ENCODE data around the gene NMRAL1.
A peak's percentile ranks its signal among the peaks of the same experiment; 100 is the strongest.

Gene NMRAL1

DNA sequence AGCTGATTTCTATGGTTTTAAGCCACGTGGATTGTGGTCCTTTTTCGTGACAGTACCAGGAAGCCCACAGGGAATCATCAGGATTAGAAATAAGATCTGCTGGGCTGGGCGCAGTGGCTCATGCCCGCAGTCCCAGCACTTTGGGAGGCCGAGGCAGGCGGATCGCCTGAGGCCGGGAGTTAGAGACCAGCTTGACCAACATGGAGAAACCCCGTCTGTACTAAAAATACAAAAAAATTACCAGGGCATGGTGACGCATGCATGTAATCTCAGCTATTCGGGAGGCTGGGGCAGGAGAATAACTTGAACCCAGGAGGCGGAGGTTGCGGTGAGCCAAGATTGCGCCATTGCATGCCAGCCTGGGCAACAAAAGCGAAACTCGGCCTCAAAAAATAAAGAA lies 6.5 kb downstream of the NMRAL1 start:
- no peak for DNase-seq (ENCODE audit: low read depth in 4 of 4, low spot score in 1 of 4)

DNA sequence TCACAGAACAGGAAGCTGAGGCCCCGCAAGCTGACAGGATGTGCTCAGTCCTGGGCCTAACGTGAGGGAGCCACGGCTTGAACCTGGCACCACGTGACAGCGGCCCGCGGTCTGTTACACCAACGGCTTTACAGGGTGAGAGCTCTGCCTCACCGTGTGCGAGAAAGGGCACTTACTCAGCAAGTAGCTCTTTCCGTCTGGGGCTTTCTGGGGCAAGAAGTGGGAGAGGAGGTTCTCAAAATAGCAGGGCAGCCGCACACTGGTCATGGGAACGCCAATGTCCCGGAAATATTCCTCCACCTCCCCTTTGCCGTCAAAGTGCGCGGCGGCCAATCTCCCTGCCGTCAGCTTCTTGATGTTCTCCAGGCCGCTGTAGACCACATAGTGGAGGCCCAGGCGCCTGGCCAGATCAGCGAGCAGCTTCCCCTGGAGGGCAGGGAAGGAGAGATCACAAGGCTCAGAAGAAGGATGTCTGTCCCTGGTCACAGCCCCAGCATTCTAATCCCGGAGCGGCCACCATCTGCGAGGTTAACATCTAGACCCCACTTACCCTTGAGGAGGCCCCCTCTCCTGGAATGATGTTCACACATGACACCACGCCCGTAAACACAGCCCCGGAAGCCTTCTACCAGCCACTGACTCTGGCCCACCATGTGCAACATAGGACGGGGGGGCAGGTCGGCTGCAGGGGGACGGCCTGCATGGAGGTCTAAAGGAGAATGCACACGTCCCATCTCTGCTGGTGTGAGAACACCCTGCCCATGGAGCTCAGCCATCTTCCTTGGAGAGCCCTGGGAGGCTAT lies 8.2 kb downstream of the NMRAL1 start:
- peak in 3 of 4 experiments; percentile 9 to 24 (median 15) for DNase-seq (ENCODE audit: low read depth in 4 of 4, low spot score in 1 of 4)

DNA sequence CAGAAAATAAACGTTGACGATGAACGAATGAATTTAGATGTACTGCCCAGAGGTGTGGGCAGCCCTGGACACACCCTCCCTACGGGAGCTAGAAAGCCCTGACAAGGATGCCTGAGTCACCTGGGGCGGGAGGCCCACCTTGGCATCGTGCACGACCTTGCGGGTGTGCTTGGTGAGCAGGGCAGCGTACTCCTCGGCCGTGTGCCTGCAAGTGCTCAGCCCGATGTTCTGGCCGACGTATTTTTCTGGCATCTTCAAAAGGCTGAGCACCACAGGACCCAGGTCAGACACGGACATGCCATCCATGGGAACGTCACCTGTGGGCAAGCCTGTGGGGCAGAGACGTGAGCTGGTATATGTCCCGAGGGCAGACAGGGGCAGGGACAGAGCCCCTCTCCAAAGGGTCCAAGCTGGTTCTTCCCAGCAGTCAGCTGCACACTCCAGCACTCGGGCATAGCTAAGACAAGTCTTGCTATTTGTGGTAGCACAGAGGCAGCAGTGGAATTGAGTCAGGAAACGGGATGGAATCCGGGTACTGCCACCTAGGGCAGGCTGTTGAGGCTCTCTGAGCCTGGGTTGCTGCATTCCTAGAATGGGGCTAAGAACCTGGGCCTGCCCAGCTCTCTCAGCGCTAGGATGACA lies 10.8 kb downstream of the NMRAL1 start:
- DNase-seq (ENCODE audit: low read depth in 4 of 4, low spot score in 1 of 4) = no peak

DNA sequence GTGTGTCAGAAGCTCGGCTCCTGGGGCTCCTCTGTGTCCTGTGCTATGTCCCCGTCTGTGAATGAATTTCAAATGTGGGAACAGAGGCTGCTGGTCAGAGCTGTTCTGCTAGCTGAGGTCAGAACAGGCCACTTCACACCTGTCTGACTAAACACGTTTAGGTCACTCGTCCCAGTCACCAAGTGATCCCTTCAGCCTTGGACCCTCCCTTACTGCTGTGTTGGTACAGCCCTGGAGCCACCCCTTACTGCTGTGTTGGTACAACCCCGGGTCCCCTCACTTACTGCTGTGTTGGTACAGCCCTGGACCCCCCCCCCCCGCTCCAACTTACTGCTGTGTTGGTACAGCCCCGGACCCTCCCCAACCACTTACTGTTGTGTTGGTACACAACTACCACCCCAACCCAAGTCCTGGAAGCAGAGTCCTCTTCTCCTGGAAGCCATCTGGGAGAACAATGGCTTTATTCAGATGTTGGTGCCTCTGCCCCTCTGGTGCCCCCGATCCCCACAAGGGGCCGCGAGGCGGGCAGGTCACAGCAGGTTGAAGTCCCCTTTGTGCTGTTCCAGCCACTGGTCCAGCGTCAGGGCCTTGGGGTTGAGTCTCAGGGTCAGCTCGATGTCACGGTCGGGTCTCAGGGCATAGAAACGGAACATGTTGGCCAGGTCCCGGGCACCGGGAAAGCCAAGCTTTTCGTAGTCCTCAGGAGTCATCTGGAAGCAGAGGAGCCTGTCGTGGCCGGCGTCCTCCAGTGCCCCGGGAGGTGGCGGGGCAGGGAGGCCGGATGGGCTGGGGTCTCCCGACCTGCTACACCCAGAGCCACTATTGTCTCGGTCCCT lies 13.0 kb downstream of the NMRAL1 start:
- DNase-seq (ENCODE audit: low read depth in 4 of 4, low spot score in 1 of 4) = no peak

DNA sequence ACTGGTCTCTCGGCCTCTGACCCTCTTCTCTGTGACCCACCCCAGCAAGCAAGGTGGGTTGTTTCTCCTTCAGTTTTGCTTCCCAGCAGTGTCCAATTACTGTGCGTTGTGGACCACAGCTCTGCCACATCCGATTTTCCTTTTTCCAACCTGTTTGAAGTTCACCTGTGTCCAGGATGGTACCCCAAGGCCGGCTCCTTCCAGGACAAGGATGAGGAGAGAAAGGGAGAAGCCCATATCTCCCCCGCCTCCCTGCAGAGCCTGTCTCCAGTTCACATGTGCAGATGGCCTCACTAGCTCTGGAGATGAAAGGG lies 13.5 kb downstream of the NMRAL1 start:
- DNase-seq (ENCODE audit: low read depth in 4 of 4, low spot score in 1 of 4) = no peak

DNA sequence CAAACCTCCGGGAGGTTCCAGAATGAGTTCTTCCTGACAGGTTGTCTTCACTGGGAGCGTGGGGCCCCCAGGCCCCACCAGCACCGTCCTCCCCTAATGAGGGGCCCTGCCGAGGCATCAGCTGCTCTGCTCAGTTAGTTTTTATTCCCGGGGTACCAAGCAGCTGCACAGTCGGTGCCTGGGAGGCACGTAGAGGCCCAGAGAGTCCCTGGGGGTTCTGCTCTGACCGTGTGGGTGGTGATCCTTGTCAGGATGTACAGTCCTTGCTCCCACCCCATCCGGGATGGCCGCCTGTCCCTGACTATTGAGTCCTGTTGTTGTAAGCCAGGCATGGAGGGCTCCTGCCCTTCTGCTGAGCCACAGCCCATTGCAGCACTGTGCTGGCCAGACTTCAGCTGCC lies 18.5 kb downstream of the NMRAL1 start:
- DNase-seq (ENCODE audit: low read depth in 4 of 4, low spot score in 1 of 4) = no peak

DNA sequence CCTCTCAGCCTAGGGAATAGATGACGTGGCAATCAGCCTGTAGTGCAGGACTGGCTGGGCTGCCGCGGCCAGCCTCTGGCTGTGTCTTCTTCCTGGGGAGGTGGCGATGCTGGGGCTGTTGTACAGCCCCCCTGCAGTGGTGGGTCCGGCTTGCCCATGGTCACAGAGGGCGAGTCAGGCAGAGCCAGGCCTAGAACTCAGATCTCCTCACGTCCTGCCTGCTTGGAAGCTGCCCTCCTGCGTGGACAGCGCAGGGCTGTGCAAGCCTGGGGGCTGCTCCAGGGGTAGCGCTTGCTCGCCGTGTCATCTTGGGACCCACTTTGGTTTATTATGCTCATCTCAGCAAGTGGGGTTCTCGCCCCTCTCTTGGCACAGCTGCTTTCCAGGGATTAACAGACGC lies 19.3 kb downstream of the NMRAL1 start:
- no peak for DNase-seq (ENCODE audit: low read depth in 4 of 4, low spot score in 1 of 4)

DNA sequence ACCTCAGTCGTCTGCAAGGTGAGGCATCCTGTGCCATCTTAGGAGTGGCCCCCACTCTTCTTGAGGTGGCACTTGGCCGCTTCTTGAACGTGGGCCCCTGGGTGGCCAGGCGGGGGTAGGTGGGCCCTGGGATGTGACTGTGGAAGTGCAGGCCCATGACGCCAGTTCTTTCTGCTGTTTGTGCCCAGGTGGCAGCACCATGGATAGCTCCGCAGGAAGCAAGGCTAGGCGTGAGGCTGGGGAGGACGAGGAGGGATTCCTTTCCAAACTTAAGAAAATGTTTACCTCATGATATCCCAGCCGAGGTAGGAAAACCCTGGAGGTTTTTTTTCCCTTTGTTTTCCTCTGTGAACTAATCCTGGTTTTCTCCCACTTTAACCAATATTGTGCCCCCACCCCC lies 19.8 kb downstream of the NMRAL1 start:
- DNase-seq (ENCODE audit: low read depth in 4 of 4, low spot score in 1 of 4) = no peak

DNA sequence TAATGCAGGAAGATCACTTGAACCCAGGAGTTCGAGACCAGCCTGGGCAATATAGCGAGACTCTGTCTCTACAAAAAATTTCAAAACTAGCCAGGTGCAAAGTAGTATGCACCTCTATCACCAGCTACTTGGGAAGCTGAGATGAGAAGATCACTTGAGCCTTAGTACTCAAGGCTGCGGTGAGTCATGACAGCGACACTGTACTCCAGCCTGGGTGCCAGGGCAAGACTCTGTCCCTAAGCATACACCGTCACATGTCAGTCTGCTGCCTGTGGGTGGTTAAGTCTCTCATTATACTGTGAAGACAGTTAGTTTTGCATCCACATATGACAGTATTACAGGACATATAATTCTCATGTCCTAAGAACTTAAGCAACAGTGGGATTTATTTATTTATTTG lies 21.8 kb downstream of the NMRAL1 start:
- DNase-seq (ENCODE audit: low read depth in 4 of 4, low spot score in 1 of 4) = no peak

DNA sequence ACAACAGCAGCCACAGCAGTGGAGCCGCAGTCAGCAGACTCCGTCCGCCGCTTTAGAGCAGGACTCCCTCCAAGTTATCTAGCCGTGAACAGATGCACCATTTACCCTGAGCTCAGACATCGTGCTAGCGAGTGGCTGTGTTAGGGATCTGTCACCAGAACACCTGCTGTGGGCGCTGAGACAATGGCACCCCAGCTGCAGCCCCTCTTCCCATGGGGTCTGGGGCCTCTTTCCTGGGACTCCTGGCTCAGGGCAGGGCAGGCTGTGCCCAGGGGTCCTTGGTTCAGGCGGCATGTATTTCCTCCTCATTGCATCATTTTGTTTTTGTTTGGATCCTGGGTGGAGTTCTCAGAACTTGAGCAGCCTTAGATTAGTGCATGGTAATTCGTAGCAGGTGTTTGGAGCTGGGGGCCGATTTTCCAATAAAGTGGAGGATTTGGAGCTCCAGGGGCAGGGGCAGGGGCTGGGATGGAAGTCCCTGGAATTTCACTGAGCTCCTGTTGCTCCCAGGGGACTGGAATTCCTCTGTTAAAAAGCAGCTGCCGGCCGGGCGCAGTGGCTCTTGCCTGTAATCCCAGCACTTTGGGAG lies 23.4 kb downstream of the NMRAL1 start:
- DNase-seq (ENCODE audit: low read depth in 4 of 4, low spot score in 1 of 4) = no peak

DNA sequence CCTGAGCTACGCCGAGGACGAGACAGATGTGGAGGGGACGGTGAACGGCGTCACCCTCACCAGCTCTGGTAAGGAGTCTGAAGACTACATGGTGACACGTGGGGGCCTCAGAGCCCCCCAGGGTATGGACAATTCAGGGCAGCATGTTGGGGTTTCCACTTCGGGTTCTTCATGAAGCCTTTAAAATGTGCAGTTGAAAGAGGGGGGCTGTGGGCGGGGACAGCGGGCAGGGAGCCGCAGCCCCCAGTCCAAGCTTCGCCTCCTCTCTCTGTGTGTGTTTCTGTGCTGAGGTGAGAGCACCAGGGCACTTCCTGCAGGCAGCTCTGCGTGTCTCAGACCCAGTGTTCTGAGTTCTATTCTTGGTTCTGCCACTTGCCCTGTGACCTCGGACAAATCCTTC lies 24.0 kb downstream of the NMRAL1 start:
- no peak for DNase-seq (ENCODE audit: low read depth in 4 of 4, low spot score in 1 of 4)

DNA sequence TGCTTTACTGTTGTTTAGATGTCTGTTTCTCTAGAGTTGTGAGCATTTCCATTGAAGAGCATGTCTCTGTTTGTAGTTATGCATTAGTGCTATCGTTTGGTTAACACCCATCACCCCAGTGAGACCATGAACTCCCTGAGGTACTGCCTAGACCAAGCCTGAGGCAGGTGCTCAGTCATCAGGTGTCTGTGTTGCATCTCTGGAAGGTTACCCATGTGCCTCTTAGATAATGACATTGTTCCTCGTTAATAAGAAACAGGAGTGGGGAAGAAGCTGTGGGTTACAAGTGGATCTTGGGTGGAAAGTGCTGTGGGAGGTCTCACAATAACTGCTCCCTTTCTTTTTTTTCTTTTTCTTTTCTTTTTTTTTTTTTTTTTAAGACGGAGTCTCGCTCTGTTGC lies 30.4 kb downstream of the NMRAL1 start:
- DNase-seq (ENCODE audit: low read depth in 4 of 4, low spot score in 1 of 4) = no peak

DNA sequence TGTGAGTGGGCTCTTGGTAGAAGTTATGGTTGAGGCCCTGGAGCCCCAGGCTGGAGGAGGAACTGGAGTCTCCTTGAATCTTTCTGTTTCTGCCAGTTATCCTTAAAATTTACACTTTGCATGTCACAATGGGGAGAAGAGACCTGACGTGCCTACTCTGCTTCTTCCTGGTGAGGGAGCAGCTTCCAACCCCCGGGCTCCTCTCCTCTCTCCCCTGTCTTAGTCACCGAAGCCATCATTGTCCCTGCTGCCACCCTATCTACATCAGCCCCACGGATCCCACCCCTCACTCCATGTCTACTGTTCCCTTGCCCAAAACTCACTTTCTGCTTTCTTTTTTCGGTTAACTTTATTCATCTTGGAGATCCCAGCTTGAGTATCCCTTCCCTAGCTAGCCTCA lies 31.2 kb downstream of the NMRAL1 start:
- DNase-seq (ENCODE audit: low read depth in 4 of 4, low spot score in 1 of 4) = no peak

DNA sequence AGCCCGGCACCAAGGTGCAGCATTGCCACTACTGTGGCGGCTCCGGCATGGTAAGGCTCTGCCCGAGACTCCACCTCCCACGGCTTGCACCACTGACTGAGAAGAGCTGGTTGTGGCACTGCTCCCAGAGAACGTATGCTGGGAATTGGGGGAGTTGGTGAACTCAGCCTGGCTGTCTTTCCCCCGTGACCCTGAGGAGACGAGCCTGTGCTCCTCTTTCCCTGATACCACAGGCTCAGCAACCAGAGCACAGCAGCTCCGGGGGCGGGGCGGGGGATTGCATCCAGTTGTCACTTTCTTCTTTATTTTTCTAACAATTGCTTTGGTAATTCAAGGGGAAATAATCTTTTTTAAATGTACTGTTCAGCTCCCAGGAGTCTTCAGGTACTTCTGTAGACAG lies 32.1 kb downstream of the NMRAL1 start:
- DNase-seq (ENCODE audit: low read depth in 4 of 4, low spot score in 1 of 4) = no peak

DNA sequence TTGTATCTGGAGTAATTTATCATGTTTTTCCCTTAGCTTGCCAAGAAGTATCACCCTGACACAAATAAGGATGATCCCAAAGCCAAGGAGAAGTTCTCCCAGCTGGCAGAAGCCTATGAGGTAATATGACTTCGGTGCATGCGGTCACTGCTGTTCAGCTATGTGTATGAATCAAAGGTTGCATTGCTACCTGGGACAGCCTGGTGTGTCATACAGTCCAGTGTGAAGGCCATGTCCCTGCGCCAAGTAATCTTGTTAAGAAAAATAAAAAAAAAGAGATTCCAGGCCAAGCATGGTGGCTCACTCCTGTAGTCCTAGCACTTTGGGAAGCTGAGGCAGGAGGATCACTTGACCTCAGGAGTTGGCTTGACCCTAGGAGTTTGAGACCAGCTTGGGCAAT lies 37.1 kb downstream of the NMRAL1 start:
- no peak for DNase-seq (ENCODE audit: low read depth in 4 of 4, low spot score in 1 of 4)

DNA sequence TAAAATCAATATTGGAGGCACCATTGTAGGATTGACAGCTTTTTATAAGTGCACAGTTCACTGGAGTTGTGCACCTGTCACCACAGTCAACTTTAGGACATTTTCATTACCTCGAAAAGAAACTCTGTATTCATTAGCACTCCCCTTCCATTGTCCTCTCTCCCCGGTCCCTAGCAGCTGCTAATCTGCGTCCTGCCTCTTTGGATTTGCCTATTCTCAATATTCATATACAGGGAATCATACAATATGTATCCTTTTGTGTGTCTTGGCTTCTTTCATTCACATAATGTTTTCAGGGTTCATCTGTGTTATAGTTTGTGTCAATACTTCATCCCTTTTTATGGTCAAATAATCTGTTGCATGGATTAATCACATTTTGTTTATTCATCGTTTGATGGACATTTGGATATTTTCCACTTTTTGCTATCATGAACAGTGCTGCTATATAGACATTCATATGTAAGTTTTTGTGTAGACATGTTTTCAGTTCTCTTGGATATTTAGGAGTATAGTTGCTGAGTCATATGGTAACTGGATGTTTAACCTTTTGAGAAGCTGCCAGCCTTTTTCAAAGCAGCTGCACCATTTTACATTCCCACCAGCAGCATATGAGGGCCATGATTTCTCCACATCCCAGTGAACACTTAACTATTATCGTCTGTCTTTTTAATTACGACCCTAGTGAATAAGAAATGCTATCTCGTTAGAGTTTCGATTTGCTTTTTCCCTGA lies 38.9 kb downstream of the NMRAL1 start:
- DNase-seq (ENCODE audit: low read depth in 4 of 4, low spot score in 1 of 4) = no peak

DNA sequence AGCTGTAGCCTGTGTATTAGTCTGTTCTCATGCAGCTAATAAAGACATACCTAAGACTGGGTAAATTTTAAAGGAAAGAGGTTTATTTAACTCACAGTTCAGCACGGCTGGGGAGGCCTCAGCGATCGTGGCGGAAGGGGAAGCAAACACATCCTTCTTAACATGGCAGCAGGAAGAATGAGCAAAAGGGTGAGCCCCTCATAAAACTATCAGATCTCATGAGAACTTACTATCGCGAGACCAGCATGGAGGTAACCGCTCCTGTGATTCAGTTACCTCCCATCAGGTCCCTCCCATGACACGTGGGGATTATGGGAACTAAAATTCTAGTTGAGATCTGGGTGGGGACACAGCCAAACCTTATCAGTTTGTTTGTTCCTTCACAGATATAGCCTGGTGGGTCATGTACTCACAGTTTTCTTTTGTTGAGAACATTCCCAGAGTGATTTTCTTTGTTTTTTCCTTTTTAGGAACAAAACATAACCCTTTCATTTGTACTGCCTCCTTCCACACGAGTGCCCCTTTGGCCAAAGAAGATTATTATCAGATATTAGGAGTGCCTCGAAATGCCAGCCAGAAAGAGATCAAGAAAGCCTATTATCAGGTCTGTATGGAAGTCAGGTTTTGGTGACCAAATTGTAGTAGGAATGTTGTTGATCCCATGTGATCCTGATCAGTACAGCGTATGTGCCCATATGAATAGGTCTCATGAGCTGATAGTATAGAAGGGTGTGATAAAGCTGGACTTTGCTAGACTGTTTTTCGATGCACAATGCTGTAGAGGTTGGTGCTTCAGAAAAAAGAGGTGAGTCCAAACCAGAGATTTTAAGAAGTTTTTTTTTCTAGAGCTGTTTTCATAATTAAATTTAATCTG lies 40.3 kb downstream of the NMRAL1 start:
- no peak for DNase-seq (ENCODE audit: low read depth in 4 of 4, low spot score in 1 of 4)

DNA sequence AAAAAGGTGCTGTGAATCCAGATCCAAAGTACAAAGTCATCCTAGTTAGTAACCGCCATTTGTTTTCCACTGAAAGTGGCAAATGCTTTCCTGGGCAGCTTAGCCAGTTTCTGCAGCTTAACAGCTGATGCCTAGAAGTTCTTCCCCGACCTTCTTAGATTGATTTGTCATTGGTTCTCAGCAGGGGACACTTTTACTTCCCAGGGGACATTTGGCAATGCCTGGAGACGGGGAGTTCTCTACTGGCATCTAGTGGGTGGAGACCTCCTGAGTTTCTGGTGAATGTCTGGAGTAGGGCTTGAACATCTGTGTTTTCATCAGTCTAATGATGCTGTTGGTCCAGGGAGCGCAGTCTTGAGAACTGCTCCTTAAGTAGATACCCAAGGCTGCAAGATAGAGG lies 41.2 kb downstream of the NMRAL1 start:
- DNase-seq (ENCODE audit: low read depth in 4 of 4, low spot score in 1 of 4) = no peak

DNA sequence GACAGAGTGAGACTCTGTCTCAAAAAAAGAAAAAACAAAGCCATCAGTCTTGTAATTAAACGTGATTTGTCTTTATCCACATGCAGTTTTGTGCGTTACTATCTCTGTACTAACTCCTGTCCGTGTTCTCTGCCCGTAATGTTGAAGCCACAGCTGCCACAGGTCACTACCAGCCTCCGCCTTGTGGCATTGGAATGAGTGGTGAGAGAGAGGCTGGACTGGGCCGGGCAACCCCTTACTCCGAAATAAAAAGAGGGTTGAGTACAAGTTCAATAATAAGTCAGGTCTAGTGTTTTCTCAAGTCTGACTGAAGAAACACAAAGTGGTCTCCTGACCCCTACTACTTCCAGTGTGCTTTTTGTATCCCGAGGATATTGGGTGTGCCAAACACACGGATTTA lies 43.4 kb downstream of the NMRAL1 start:
- no peak for DNase-seq (ENCODE audit: low read depth in 4 of 4, low spot score in 1 of 4)

DNA sequence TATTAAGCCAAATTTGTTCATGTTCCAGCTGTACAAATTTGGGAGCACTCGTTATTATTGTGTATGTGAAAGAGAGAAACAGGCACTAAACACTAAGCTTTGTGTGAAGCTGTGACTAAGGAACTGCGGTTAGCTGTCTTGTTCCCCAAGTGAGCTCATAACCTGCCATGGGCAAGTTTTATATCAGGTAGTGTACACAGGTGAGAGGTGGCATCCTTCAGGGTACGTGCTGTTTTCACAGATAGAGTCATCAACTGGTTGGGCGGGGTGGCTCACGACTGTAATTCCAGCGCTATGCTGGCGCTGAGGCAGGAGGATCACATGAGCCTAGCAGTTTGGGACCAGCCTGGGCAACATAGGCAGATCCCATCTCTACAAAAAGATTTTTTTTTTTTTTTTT lies 45.9 kb downstream of the NMRAL1 start:
- DNase-seq (ENCODE audit: low read depth in 4 of 4, low spot score in 1 of 4) = no peak
